ENCODE measurements around the gene TMPRSS6. TPM values are rescaled to one million over a fixed set of nuclear protein-coding genes. Genes with fewer than 3 reads are reported as not detected.

TMPRSS6 gene
- total RNA-seq, 1 experiment from 2014 or later, result not detected

Other genes with a start within 250 kb of the TMPRSS6 start
- gene NCF4, start 248.7 kb downstream of the TMPRSS6 start, total RNA-seq (2014; rRNA removed; shearing (Covaris generic)), result not detected in 2 replicates
- gene CSF2RB, start 196.1 kb downstream of the TMPRSS6 start, total RNA-seq (2014; rRNA removed; shearing (Covaris generic)), result 0.02 TPM in 1 of 2 replicates, not detected in the other
- 17.1 and 24.0 TPM in 2 replicates for gene TST, start 90.3 kb downstream of the TMPRSS6 start, total RNA-seq (2014; rRNA removed; shearing (Covaris generic))
- 40.0 and 53.0 TPM in 2 replicates for gene MPST, start 90.0 kb downstream of the TMPRSS6 start, total RNA-seq (2014; rRNA removed; shearing (Covaris generic))
- 6.8 and 13.1 TPM in 2 replicates for gene KCTD17, start 58.0 kb downstream of the TMPRSS6 start, total RNA-seq (2014; rRNA removed; shearing (Covaris generic))
- 0.07 and 0.59 TPM in 2 replicates for gene IL2RB, start 40.2 kb upstream of the TMPRSS6 start, total RNA-seq (2014; rRNA removed; shearing (Covaris generic))
- gene C1QTNF6, start 78.5 kb upstream of the TMPRSS6 start, total RNA-seq (2014; rRNA removed; shearing (Covaris generic)), result 14.0 and 16.5 TPM in 2 replicates
- not detected in 2 replicates for gene SSTR3, start 102.8 kb upstream of the TMPRSS6 start, total RNA-seq (2014; rRNA removed; shearing (Covaris generic))
- gene RAC2, start 134.6 kb upstream of the TMPRSS6 start, total RNA-seq (2014; rRNA removed; shearing (Covaris generic)), result 3.7 and 5.0 TPM in 2 replicates
- gene CYTH4, start 172.8 kb upstream of the TMPRSS6 start, total RNA-seq (2014; rRNA removed; shearing (Covaris generic)), result 0.25 and 0.27 TPM in 2 replicates

Measured in M059J (cell line).